Spleen (tissue), 7 donors: ENCODE measurements around the gene AQP3.

ENCODE experiments used
- POLR2A ChIP-seq, 3 donors: fragments of 450-650 bp; IDR thresholded peaks; one replicate each; pipeline ENCODE4 v1.5.1; 2017; ENCODE audit warnings: antibody characterized with exemption in 3 of 3, mild to moderate bottlenecking in 1 of 3
- TF ChIP-seq, protein P1 (sequence below), 11 experiments: fragments of 200-600 bp in 7 of 11; fragments of 450-650 bp in 4 of 11; sonication (generic) in 4 of 11; IDR thresholded peaks in 8 of 11; conservative IDR thresholded peaks in 3 of 11; 1 replicate in 7 of 11; 2 replicates in 4 of 11; pipeline versions ENCODE4 v1.4.0 to v1.8.0; 2016 to 2021; ENCODE audit warnings: antibody characterized with exemption in 11 of 11, inconsistent platforms in 4 of 11, mild to moderate bottlenecking in 1 of 11
- donor health status: DM: no; HTN: no; CAD: no; lungs with moderate emphysema.
- donor health status: DM: no; HTN: no; CAD: no.
- donor health status: DM: no; HTN: no; CAD: no.

DNA sequence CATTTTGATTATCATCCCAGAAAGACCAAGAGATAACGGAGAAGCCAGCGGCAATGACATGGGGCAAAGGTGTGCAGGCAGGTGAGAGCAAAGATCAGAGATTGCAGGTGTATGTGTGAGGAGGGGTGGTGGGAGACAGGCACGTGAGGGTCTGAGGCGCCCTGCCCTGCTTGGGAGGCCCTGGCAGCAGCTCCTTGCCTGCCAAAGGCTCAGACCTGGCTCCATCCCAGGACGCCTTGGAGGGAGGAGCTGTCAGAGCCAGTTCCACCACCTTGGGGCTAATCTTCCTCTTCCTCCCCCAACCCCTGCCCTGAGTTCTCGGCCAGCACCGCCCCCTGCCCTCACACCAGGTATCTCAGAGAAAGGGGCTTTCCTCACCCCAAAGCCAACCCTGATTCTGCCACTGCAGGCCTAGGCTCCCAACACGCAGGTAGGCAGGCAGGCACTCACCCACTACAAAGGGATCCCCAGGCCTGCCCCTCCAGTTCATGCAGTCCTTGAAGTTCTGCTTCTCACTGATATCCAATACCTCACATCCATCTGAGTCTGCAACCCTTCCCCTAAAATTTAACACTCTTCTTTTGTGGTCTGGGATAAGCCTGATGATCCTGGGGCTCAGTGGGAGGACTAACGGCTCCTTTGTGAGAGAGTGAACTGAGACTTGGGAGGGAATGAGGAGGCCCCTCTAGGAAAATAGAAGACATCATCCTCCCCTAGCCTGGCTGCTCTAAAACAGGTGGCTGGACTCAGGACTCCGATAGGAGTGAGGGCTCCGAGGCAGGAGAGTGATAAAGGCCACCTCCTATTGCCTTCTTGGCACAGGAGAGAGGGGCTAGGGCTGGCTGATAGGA is 1.8 kb downstream of the AQP3 start:
- TF ChIP-seq, protein P1, sequence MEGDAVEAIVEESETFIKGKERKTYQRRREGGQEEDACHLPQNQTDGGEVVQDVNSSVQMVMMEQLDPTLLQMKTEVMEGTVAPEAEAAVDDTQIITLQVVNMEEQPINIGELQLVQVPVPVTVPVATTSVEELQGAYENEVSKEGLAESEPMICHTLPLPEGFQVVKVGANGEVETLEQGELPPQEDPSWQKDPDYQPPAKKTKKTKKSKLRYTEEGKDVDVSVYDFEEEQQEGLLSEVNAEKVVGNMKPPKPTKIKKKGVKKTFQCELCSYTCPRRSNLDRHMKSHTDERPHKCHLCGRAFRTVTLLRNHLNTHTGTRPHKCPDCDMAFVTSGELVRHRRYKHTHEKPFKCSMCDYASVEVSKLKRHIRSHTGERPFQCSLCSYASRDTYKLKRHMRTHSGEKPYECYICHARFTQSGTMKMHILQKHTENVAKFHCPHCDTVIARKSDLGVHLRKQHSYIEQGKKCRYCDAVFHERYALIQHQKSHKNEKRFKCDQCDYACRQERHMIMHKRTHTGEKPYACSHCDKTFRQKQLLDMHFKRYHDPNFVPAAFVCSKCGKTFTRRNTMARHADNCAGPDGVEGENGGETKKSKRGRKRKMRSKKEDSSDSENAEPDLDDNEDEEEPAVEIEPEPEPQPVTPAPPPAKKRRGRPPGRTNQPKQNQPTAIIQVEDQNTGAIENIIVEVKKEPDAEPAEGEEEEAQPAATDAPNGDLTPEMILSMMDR (IDR thresholded peaks at IDR 0.05 in 8 of 11, conservative IDR thresholded peaks at IDR 0.05 in 3 of 11): no peak
- no peak for TF ChIP-seq POLR2A (IDR thresholded peaks at IDR 0.05)
